NOMO-1 treated with DMSO at 0.1 percent for 48 hours (cell line): Measurements from ENCODE around the gene ENTHD1.

ENCODE experiments used
- DNase-seq: peaks from one replicate; lab custom pipeline; 2025; ENCODE audit not compliant: unreplicated experiment; lab: John Stamatoyannopoulos, UW

Gene ENTHD1

DNA sequence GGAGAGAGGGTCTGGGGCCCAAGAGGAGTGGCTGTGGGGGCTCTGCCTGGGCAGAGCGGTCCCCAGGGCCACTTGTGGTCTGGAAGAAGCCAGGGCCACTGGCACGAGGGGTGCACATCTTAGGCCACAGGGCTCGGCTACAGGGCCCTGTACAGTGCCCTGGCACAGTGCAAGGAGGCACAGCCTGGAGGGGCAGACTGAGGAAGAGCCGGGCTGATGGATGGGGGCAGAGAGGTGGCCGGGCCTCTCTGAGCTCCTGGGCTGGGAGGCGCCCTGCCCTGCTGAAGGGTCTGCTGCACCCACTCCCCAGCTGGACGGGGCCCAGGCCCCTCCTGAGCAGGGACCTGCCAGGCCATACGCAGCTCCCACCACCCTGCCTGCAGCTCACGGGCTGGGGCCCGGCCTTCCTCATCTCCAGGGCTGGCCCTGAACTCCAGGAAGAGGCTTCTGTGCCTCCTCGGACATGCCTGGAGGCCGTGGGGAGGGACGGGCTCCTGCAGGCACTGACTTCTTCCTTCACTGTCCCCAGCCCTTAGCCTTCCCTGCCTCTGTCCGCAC, 199.5 kb downstream of the ENTHD1 start:
- DNase-seq = no peak
